Stimulated activated CD4-positive, alpha-beta T cell treated with anti-CD3 and anti-CD28 coated beads, Interleukin-2, amount 100 ng/mL, for 4 hours (primary cell): ENCODE results near the gene ABCC10.
"Not testable (repeated sequence)": the region's sequence is repeated elsewhere in the genome, so short reads cannot be mapped to it uniquely, and the experiment has no call there.

Source experiments
- DNase-seq: peaks from one replicate; pipeline ENCODE4 v3.0.0-alpha.2; 2020; ENCODE audit warnings: low read depth

The ABCC10 gene

GRCh38 chr6:43444036-43444435 lies 16.7 kb downstream of the ABCC10 start:
- no peak for DNase-seq

GRCh38 chr6:43444582-43444981 lies 17.2 kb downstream of the ABCC10 start:
- no peak for DNase-seq

- DNase-seq, result no peak
Measured at GRCh38 chr6:43445576-43445975, 18.2 kb downstream of the ABCC10 start.

- no peak for DNase-seq
Measured at GRCh38 chr6:43447604-43448003, 20.3 kb downstream of the ABCC10 start.

GRCh38 chr6:43448916-43449315 lies 21.6 kb downstream of the ABCC10 start:
- DNase-seq, result no peak

GRCh38 chr6:43450699-43451131 lies 23.4 kb downstream of the ABCC10 start:
- DNase-seq, result no peak

- DNase-seq, result no peak
Measured at GRCh38 chr6:43451348-43451747, 24.0 kb downstream of the ABCC10 start.

GRCh38 chr6:43451939-43452338 lies 24.6 kb downstream of the ABCC10 start:
- DNase-seq, result no peak

- no peak for DNase-seq
Measured at GRCh38 chr6:43452896-43453295, 25.6 kb downstream of the ABCC10 start.

GRCh38 chr6:43453831-43454230 lies 26.5 kb downstream of the ABCC10 start:
- no peak for DNase-seq

- DNase-seq, result peak; percentile 35
Measured at GRCh38 chr6:43454290-43454695, 27.0 kb downstream of the ABCC10 start.

- peak; percentile 23 for DNase-seq
Measured at GRCh38 chr6:43454696-43455530, 27.6 kb downstream of the ABCC10 start.

- DNase-seq, result peak; percentile 71
Measured at GRCh38 chr6:43455531-43456428, 28.4 kb downstream of the ABCC10 start, which contains the start of gene DLK2. Gene DLK2 (minus strand): TSS chr6:43455548. CDS start chr6:43454825, 723 bp downstream.

- no peak for DNase-seq
Measured at GRCh38 chr6:43457643-43458042, 30.3 kb downstream of the ABCC10 start.

GRCh38 chr6:43458154-43458553 lies 30.8 kb downstream of the ABCC10 start:
- DNase-seq, result not testable (repeated sequence)

GRCh38 chr6:43459535-43459934 lies 32.2 kb downstream of the ABCC10 start:
- DNase-seq, result no peak

- no peak for DNase-seq
Measured at GRCh38 chr6:43460032-43460431, 32.7 kb downstream of the ABCC10 start.

- no peak for DNase-seq
Measured at GRCh38 chr6:43461936-43462335, 34.6 kb downstream of the ABCC10 start.

- no peak for DNase-seq
Measured at GRCh38 chr6:43464337-43464736, 37.0 kb downstream of the ABCC10 start.

GRCh38 chr6:43465948-43466347 lies 38.6 kb downstream of the ABCC10 start:
- DNase-seq, result no peak

- DNase-seq, result not testable (repeated sequence)
Measured at GRCh38 chr6:43467265-43467664, 39.9 kb downstream of the ABCC10 start.

- no peak for DNase-seq
Measured at GRCh38 chr6:43467752-43468151, 40.4 kb downstream of the ABCC10 start.

- DNase-seq, result no peak
Measured at GRCh38 chr6:43468240-43468639, 40.9 kb downstream of the ABCC10 start.
